Trophoblast cell (in vitro differentiated cells and primary cell): Measurements from ENCODE around the gene SGMS1.
A peak's percentile ranks its signal among the peaks of the same experiment; 100 is the strongest.

Experiments used
- DNase-seq, 2 donors: peaks; one replicate each; pipeline ENCODE4 v3.0.0-alpha.2; 2016
- H2AFZ ChIP-seq: 2 replicates; pipeline ENCODE4 v1.6.1; 2013; ENCODE audit warnings: low read length, moderate library complexity, mild to moderate bottlenecking; ENCODE audit not compliant: insufficient read depth, poor library complexity
- H2AK5ac ChIP-seq: 2 replicates; pipeline ENCODE4 v1.6.1; 2013; ENCODE audit warnings: mild to moderate bottlenecking, low read length
- H2BK120ac ChIP-seq: 2 replicates; pipeline ENCODE4 v1.6.1; 2013; ENCODE audit warnings: low read length, mild to moderate bottlenecking, moderate library complexity; ENCODE audit not compliant: insufficient read depth, poor library complexity
- H2BK12ac ChIP-seq: 2 replicates; pipeline ENCODE4 v1.6.1; 2013; ENCODE audit warnings: mild to moderate bottlenecking, low read length, moderate library complexity
- H2BK5ac ChIP-seq: 2 replicates; pipeline ENCODE4 v1.6.1; 2013; ENCODE audit warnings: low read length, low read depth, moderate library complexity, mild to moderate bottlenecking; ENCODE audit not compliant: poor library complexity
- H3K14ac ChIP-seq: 2 replicates; pipeline ENCODE4 v1.6.1; 2013; ENCODE audit warnings: mild to moderate bottlenecking, low read length
- H3K18ac ChIP-seq: 2 replicates; pipeline ENCODE4 v1.6.1; 2013; ENCODE audit warnings: mild to moderate bottlenecking, low read length
- H3K23ac ChIP-seq: 2 replicates; pipeline ENCODE4 v1.6.1; 2013; ENCODE audit warnings: low read length
- H3K27ac ChIP-seq: 2 replicates; pipeline ENCODE4 v1.5.1; 2013; ENCODE audit warnings: low read depth, mild to moderate bottlenecking, inconsistent platforms, low read length, moderate library complexity
- H3K27me3 ChIP-seq: 2 replicates; pipeline ENCODE4 v1.6.1; 2013; ENCODE audit warnings: inconsistent platforms, mild to moderate bottlenecking, low read length, moderate library complexity; ENCODE audit not compliant: insufficient read depth
- H3K36me3 ChIP-seq, 2 experiments: 1 replicate in 1 of 2; 2 replicates in 1 of 2; pipeline ENCODE4 v1.6.1; 2013; ENCODE audit warnings: low read length in 2 of 2, mild to moderate bottlenecking in 2 of 2, moderate library complexity in 1 of 2; ENCODE audit not compliant: insufficient read depth in 2 of 2, control insufficient read depth in 1 of 2
- H3K4ac ChIP-seq: 2 replicates; pipeline ENCODE4 v1.6.1; 2013; ENCODE audit warnings: low read depth, mild to moderate bottlenecking, low read length, moderate library complexity
- H3K4me1 ChIP-seq, 2 experiments: 1 replicate in 1 of 2; 2 replicates in 1 of 2; pipeline ENCODE4 v1.6.1; 2013; ENCODE audit warnings: low read length in 2 of 2, mild to moderate bottlenecking in 2 of 2, moderate library complexity in 1 of 2; ENCODE audit not compliant: insufficient read depth in 2 of 2, control insufficient read depth in 1 of 2
- H3K4me2 ChIP-seq: 2 replicates; pipeline ENCODE4 v1.6.1; 2013; ENCODE audit warnings: inconsistent platforms, mild to moderate bottlenecking, low read length, moderate library complexity
- H3K4me3 ChIP-seq: 2 replicates; pipeline ENCODE4 v1.5.1; 2013; ENCODE audit warnings: mild to moderate bottlenecking, low read depth, low read length, inconsistent platforms
- H3K79me1 ChIP-seq: one replicate; pipeline ENCODE4 v1.6.1; 2013; ENCODE audit warnings: low read length
- H3K79me2 ChIP-seq: 2 replicates; pipeline ENCODE4 v1.6.1; 2013; ENCODE audit warnings: low read length, mild to moderate bottlenecking; ENCODE audit not compliant: control insufficient read depth, insufficient read depth, poor library complexity
- H3K9ac ChIP-seq: 2 replicates; pipeline ENCODE4 v1.6.1; 2013; ENCODE audit warnings: mild to moderate bottlenecking, low read length
- H3K9me3 ChIP-seq: 2 replicates; pipeline ENCODE4 v1.6.1; 2013; ENCODE audit warnings: low read depth, mild to moderate bottlenecking, control low read depth, inconsistent platforms, low read length; ENCODE audit not compliant: insufficient read depth
- H4K12ac ChIP-seq: 2 replicates; pipeline ENCODE4 v1.6.1; 2013; ENCODE audit warnings: low read depth, mild to moderate bottlenecking, low read length, moderate library complexity
- H4K8ac ChIP-seq: 2 replicates; pipeline ENCODE4 v1.6.1; 2013; ENCODE audit warnings: low read depth, mild to moderate bottlenecking, low read length, moderate library complexity
- H4K91ac ChIP-seq: one replicate; pipeline ENCODE4 v1.6.1; 2013; ENCODE audit warnings: low read depth, mild to moderate bottlenecking, low read length, moderate library complexity
- WGBS: extraction: QIAGEN DNeasy Blood & Tissue Kit; methylation state at CpG from one replicate; pipeline ENCODE4 v1.1.7; 2013; ENCODE audit warnings: missing lambda C conversion rate; ENCODE audit not compliant: insufficient read length, insufficient coverage; ENCODE audit errors: extremely low coverage; 5-methylcytosine and 5-hydroxymethylcytosine counted together

The SGMS1 gene

GRCh38 chr10:50309342-50309741 is 314.4 kb downstream of the SGMS1 start:
- H3K4ac ChIP-seq, result no peak overlapping the region
- H3K27me3 ChIP-seq, result no peaks in the 10 kb centered on the region
- no peak overlapping the region for H3K14ac ChIP-seq
- no peak overlapping the region for H2AK5ac ChIP-seq
- H4K12ac ChIP-seq, result no peak overlapping the region
- no peak overlapping the region for H2BK5ac ChIP-seq
- H2BK12ac ChIP-seq, result no peak overlapping the region
- no peaks in the 10 kb centered on the region for H3K36me3 ChIP-seq
- H4K91ac ChIP-seq, result no peak overlapping the region
- H3K23ac ChIP-seq, result no peak overlapping the region
- DNase-seq, result peak; percentile 77 to 87
- no peaks in the 10 kb centered on the region for H3K79me1 ChIP-seq
- no peak overlapping the region for H3K4me2 ChIP-seq
- no peak overlapping the region for H2AFZ ChIP-seq
- H3K27ac ChIP-seq, result no peak overlapping the region
- no CpG with 5 or more reads among the region's 4 CpGs for WGBS
- no peaks in the 10 kb centered on the region for H3K79me2 ChIP-seq
- no peaks in the 10 kb centered on the region for H3K9me3 ChIP-seq
- H3K9ac ChIP-seq, result no peak overlapping the region
- no peak overlapping the region for H2BK120ac ChIP-seq
- H3K4me1 ChIP-seq, result no peaks in the 10 kb centered on the region
- no peak overlapping the region for H3K4me3 ChIP-seq
- H3K18ac ChIP-seq, result no peak overlapping the region
- H4K8ac ChIP-seq, result no peak overlapping the region

- Histone ChIP-seq H3K79me1 (no peaks in the 10 kb centered on the region), H4K91ac (no peak overlapping the region), H3K4me3 (no peak overlapping the region), H4K8ac (no peak overlapping the region), H3K18ac (no peak overlapping the region), H2AFZ (no peak overlapping the region), H3K36me3 (no peaks in the 10 kb centered on the region), H3K4me2 (no peak overlapping the region), H2BK12ac (no peak overlapping the region), H3K9me3 (no peaks in the 10 kb centered on the region), H3K9ac (no peak overlapping the region), H4K12ac (no peak overlapping the region), H3K4ac (no peak overlapping the region), H3K4me1 (no peaks in the 10 kb centered on the region), H2AK5ac (no peak overlapping the region), H2BK5ac (no peak overlapping the region), H3K79me2 (no peaks in the 10 kb centered on the region), H3K14ac (no peak overlapping the region), H3K23ac (no peak overlapping the region), H2BK120ac (no peak overlapping the region), H3K27me3 (no peaks in the 10 kb centered on the region), H3K27ac (no peak overlapping the region)
- WGBS, result no CpG with 5 or more reads among the region's 8 CpGs
- no peak for DNase-seq
These were observed 319.1 kb downstream of the SGMS1 start for GRCh38 chr10:50304660-50305059.

- Histone ChIP-seq H3K4me1 (no peaks in the 10 kb centered on the region), H2BK120ac (no peak overlapping the region), H2AFZ (no peak overlapping the region), H3K79me1 (no peaks in the 10 kb centered on the region), H3K36me3 (no peaks in the 10 kb centered on the region), H3K4me3 (no peak overlapping the region), H4K91ac (no peak overlapping the region), H3K23ac (no peak overlapping the region), H3K27ac (no peak overlapping the region), H3K4ac (no peak overlapping the region), H2BK5ac (no peak overlapping the region), H3K27me3 (no peaks in the 10 kb centered on the region), H4K8ac (no peak overlapping the region), H3K14ac (no peak overlapping the region), H3K79me2 (no peaks in the 10 kb centered on the region), H3K4me2 (no peak overlapping the region), H2AK5ac (no peak overlapping the region), H3K9ac (no peak overlapping the region), H3K9me3 (no peaks in the 10 kb centered on the region), H2BK12ac (no peak overlapping the region), H4K12ac (no peak overlapping the region), H3K18ac (no peak overlapping the region)
- DNase-seq, result no peak
- no CpG with 5 or more reads among the region's 1 CpG for WGBS
These were observed 323.6 kb downstream of the SGMS1 start for GRCh38 chr10:50299948-50300669.

DNA sequence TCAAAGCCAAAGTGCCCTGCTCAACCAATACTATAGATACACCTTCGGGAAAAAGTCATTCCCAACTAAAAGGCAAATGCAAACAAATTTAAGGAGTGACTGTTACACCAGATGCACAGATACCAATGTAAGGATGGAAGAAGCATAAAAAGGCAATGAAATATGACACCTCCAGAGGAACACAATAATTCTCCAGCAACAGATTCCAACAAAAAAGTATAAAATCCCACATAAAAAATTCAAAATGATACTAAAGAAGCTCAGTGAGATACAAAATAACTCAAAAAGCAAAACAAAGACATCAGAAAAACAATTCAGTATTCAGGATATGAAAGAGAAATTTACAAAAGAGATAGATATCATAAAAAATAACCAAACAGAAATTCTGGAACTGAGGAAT is 328.4 kb downstream of the SGMS1 start:
- H2BK5ac ChIP-seq, result no peak overlapping the region

More for the DNA sequence above, 328.4 kb downstream of the SGMS1 start:
- Histone ChIP-seq H3K36me3 (no peaks in the 10 kb centered on the region), H3K18ac (no peak overlapping the region), H2AFZ (no peak overlapping the region), H2AK5ac (no peak overlapping the region), H3K27me3 (no peaks in the 10 kb centered on the region), H3K79me1 (no peaks in the 10 kb centered on the region), H4K8ac (no peak overlapping the region), H3K9ac (no peak overlapping the region), H4K91ac (no peak overlapping the region), H2BK12ac (no peak overlapping the region), H3K79me2 (no peaks in the 10 kb centered on the region), H4K12ac (no peak overlapping the region), H3K4me1 (no peaks in the 10 kb centered on the region), H3K23ac (no peak overlapping the region), H2BK120ac (no peak overlapping the region), H3K4me3 (no peak overlapping the region), H3K4me2 (no peak overlapping the region), H3K14ac (no peak overlapping the region), H3K9me3 (no peaks in the 10 kb centered on the region), H3K27ac (no peak overlapping the region), H3K4ac (no peak overlapping the region)
- no peak for DNase-seq
- WGBS, result no CpG with 5 or more reads among the region's 1 CpG
